Measurements from ENCODE around the gene KCNK17.

The KCNK17 gene

GRCh38 chr6:39263303-39264037 lies 50.7 kb downstream of the KCNK17 start:
- DNase-seq: no peak

GRCh38 chr6:39261751-39262150 lies 52.5 kb downstream of the KCNK17 start:
- DNase-seq: no peak

- no peak for DNase-seq
Measured at GRCh38 chr6:39260953-39261352, 53.3 kb downstream of the KCNK17 start.

- no peak for DNase-seq
Measured at GRCh38 chr6:39260456-39260855, 53.8 kb downstream of the KCNK17 start.

- no peak for DNase-seq
Measured at GRCh38 chr6:39256294-39256940, 57.8 kb downstream of the KCNK17 start.

GRCh38 chr6:39254999-39255535 lies 59.2 kb downstream of the KCNK17 start:
- no peak for DNase-seq

GRCh38 chr6:39251406-39251805 lies 62.8 kb downstream of the KCNK17 start:
- DNase-seq: no peak

GRCh38 chr6:39250507-39250906 lies 63.7 kb downstream of the KCNK17 start:
- no peak for DNase-seq

GRCh38 chr6:39249278-39249677 lies 64.9 kb downstream of the KCNK17 start:
- no peak for DNase-seq

All from NCI-H2081 treated with DMSO at 0.1 percent for 48 hours (cell line).